ENCODE results near the gene RIBC2.

RIBC2 gene

DNA sequence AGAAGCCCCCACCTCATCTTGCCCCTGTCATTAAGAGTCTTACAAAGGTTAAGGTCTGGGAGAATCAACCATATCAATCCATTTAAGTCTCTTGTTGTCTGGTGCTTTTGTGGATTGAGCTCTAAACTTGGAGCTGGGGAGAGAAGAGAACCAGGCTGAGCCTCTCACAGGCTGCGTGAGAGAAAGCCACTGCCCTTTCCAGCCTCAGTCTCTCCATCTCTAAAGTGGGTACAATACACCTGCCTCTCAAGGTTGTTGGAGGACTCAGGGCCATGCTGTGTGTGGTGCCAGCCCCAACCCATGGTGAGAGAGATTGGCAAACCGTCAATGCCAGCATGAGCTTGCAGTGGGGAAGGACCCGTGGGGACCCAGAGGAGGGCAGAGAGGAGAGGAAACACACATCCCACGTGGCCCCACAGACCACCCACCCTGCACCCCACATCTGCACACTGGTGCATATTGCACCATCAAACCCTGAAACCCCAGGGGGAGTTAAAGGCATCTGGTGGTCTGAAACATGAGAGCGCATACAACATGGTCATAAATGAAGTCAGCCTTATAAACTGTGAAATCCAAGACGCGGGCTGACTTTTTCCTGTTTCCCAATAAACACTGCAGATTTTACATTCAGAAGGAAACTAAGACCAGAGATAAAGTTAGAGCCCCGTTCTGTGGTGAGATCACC is 61.7 kb downstream of the RIBC2 start:
- no peak for DNase-seq

GRCh38 chr22:45475851-45476514 is 62.5 kb downstream of the RIBC2 start:
- DNase-seq = no peak

DNA sequence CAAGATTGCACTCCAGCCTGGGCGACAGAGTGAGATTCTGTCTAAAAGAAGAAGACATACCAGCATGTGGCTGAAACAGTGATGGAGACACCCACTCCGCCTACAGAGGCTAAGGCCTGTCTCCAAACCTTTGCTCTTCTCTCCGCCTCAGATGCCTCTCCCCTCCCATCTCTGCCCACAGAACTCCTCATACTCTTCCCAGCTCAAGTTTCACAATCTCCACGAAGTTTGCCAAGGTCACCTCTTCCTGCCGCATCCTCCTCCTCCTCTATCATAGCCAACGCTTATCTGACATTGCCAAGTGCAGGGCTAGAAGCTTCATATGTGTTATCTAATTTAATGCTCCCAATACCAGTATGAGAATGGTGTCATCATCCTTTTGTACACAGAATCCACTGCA is 63.3 kb downstream of the RIBC2 start:
- no peak for DNase-seq

GRCh38 chr22:45477366-45478107 is 64.0 kb downstream of the RIBC2 start:
- no peak for DNase-seq

DNA sequence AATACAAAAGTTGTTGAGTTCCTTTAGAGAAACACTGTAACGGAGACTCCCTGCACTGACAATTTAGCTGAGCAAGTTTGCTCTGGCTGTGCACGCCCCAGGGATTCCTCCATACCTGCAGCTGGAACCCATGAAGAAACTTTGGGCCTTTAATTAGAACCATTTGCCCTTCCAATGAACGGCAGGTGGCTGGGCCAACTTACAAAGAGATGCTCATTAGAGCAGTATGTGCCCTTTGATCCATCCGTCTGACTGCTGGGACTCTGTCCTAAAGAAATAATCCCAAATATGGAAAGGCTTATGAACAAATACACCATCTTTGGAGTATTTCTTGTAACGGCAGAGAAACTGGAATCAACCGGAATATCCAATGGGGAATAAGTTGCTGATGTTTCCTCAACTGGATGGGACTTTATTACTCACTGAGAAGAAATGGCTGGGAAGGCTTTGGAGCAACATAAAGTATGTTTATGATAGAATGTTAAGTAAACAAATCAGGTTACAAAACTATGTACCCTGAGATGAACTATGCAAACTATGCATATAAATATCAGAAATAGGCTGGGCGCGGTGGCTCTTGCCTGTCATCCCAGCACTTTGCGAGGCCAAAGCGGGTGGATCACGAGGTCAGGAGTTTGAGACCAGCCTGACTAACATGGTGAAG is 64.7 kb downstream of the RIBC2 start:
- peak; percentile 99 for DNase-seq

- DNase-seq = no peak
Observed at GRCh38 chr22:45480717-45481116, 67.2 kb downstream of the RIBC2 start.

- no peak for DNase-seq
Observed at GRCh38 chr22:45481661-45482060, 68.2 kb downstream of the RIBC2 start.
